ENCODE data around the gene SCUBE3. TPM values are rescaled to one million over a fixed set of nuclear protein-coding genes. Genes with fewer than 3 reads are reported as not detected.

The SCUBE3 gene
- total RNA-seq, 3 donors from 2014 or later (not counting 1 experiment from before 2014, with no cell fraction given), result 0.25 to 0.31 TPM; not detected in 1

- intact Hi-C loops (cut with micrococcal nuclease), result no loop called here
- peaks cover 30% of the 10 kb centered on the region for H3K27me3 ChIP-seq (ENCODE audit: control insufficient read depth, insufficient read depth, low read length)
- H3K4me1 Mint-ChIP-seq, result peaks cover 5 to 13% of the 10 kb centered on the region in 2 donors
- no peaks in the 10 kb centered on the region for H3K9me3 Mint-ChIP-seq
- no peaks in the 10 kb centered on the region for H3K36me3 ChIP-seq (ENCODE audit: control insufficient read depth, insufficient read depth, low read length)
- no peak overlapping the region for H3K27ac ChIP-seq (ENCODE audit: low read length)
- H3K4me3 ChIP-seq (ENCODE audit: low read length), result no peak overlapping the region
- H3K4me1 ChIP-seq (ENCODE audit: control insufficient read depth, insufficient read depth, low read length), result peaks cover 13% of the 10 kb centered on the region
- no peaks in the 10 kb centered on the region for H3K36me3 Mint-ChIP-seq
- 73% methylated on average over 12 of the region's 17 CpGs for WGBS (ENCODE audit: insufficient coverage)
- no peak overlapping the region for H3K4me3 Mint-ChIP-seq
- H3K27me3 Mint-ChIP-seq (ENCODE audit: low read depth in 2 of 2), result peaks cover 39 to 59% of the 10 kb centered on the region in 2 donors
- no peak for DNase-seq
- TF ChIP-seq CTCF (IDR thresholded peaks at IDR 0.05), result no peak
- no peaks in the 10 kb centered on the region for H3K9me3 ChIP-seq (ENCODE audit: control insufficient read depth, insufficient read depth, low read length)
- no peak for ATAC-seq
- H3K27ac Mint-ChIP-seq, result no peak overlapping the region
Measured at GRCh38 chr6:35216851-35217811, 3.4 kb downstream of the SCUBE3 start.

DNA sequence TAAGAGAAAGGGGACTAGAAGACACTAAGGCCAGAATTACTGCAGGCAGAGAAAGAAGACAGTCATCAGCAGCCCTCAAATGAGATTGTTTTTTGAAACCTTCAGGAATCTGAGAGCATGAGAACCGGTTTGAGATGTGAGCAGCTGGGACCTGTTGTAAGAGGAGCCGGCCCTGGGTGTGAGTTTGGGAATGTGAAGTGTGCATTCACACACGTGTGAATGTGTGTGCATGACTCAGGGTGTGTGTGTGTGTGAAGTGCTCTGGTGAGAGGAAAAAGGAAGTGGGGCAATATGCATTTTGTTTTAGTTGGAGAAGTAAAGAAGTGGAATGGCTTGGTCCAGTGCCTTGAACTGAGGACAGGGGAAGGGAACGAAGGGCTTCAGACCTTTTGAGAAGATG, 4.3 kb downstream of the SCUBE3 start:
- Mint-ChIP-seq H3K4me3 (no peak overlapping the region), H3K36me3 (no peaks in the 10 kb centered on the region), H3K9me3 (no peaks in the 10 kb centered on the region), H3K27ac (no peak overlapping the region), H3K27me3 (ENCODE audit: low read depth in 2 of 2) (peaks cover 30 to 50% of the 10 kb centered on the region in 2 donors), H3K4me1 (peaks cover 2 to 10% of the 10 kb centered on the region in 2 donors)
- H3K27me3 ChIP-seq (ENCODE audit: control insufficient read depth, insufficient read depth, low read length), result peaks cover 21% of the 10 kb centered on the region
- H3K4me1 ChIP-seq (ENCODE audit: control insufficient read depth, insufficient read depth, low read length), result peaks cover 13% of the 10 kb centered on the region
- no peak overlapping the region for H3K4me3 ChIP-seq (ENCODE audit: low read length)
- TF ChIP-seq CTCF (IDR thresholded peaks at IDR 0.05), result no peak
- H3K9me3 ChIP-seq (ENCODE audit: control insufficient read depth, insufficient read depth, low read length), result no peaks in the 10 kb centered on the region
- intact Hi-C loops (cut with micrococcal nuclease), result no loop called here
- WGBS (ENCODE audit: insufficient coverage), result 51% methylated on average over 4 of the region's 4 CpGs
- DNase-seq (no peak), ATAC-seq (no peak)
- no peak overlapping the region for H3K27ac ChIP-seq (ENCODE audit: low read length)
- H3K36me3 ChIP-seq (ENCODE audit: control insufficient read depth, insufficient read depth, low read length), result no peaks in the 10 kb centered on the region

DNA sequence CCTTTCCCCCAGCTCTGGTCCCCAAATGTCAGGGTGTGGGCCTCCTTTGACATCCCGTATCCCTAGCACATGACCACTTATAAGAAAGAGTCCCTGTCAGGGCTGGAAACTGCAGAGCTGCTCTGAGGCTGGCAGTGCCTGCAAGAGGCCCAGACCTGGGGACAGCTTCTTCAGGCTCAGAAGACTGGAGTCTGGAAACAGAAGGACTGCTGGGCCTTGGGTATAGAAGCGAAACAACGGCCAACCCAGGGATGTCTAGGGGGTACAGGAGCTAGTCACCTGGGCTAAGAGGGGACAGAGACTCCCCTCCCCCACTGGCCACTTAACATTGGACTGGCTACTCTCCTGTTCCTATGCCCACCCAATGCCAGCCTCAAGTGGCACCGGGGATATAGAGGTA, 4.7 kb downstream of the SCUBE3 start:
- Histone ChIP-seq H3K4me3 (ENCODE audit: low read length) (no peak overlapping the region), H3K4me1 (ENCODE audit: control insufficient read depth, insufficient read depth, low read length) (peaks cover 10% of the 10 kb centered on the region), H3K27me3 (ENCODE audit: control insufficient read depth, insufficient read depth, low read length) (peaks cover 20% of the 10 kb centered on the region), H3K27ac (ENCODE audit: low read length) (no peak overlapping the region), H3K9me3 (ENCODE audit: control insufficient read depth, insufficient read depth, low read length) (no peaks in the 10 kb centered on the region), H3K36me3 (ENCODE audit: control insufficient read depth, insufficient read depth, low read length) (no peaks in the 10 kb centered on the region)
- H3K4me3 Mint-ChIP-seq, result no peak overlapping the region
- no peak for DNase-seq
- intact Hi-C loops (cut with micrococcal nuclease), result no loop called here
- H3K9me3 Mint-ChIP-seq, result no peaks in the 10 kb centered on the region
- peaks cover 0 to 6% of the 10 kb centered on the region in 2 donors for H3K4me1 Mint-ChIP-seq
- no peak for TF ChIP-seq CTCF (IDR thresholded peaks at IDR 0.05)
- no peak for ATAC-seq
- H3K27ac Mint-ChIP-seq, result no peak overlapping the region
- no peaks in the 10 kb centered on the region for H3K36me3 Mint-ChIP-seq
- WGBS (ENCODE audit: insufficient coverage), result 96% methylated on average over 4 of the region's 4 CpGs
- H3K27me3 Mint-ChIP-seq (ENCODE audit: low read depth in 2 of 2), result peaks cover 27 to 46% of the 10 kb centered on the region in 2 donors

All from natural killer cell (primary cell).